Measurements from ENCODE around the gene CDK6.

Gene CDK6

DNA sequence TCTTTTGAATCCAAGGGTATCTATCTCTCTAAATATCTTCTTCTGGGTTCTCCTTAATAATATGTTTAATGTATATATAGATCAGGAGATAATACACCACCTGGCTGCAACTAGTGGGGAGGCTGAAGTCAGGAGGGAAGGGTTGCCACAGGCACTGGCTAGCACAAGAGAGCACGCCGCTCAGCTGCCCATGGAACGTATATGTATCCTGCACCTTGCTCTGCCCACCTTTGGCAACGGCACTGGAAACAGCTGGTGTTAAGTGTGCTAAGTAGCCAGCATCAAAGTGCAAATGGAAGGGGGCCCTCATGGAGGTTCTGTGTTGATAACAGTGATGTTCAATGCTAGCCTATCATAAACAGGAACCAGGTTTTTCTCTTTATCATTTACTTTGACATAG lies 196.4 kb downstream of the CDK6 start:
- no peak for DNase-seq

DNA sequence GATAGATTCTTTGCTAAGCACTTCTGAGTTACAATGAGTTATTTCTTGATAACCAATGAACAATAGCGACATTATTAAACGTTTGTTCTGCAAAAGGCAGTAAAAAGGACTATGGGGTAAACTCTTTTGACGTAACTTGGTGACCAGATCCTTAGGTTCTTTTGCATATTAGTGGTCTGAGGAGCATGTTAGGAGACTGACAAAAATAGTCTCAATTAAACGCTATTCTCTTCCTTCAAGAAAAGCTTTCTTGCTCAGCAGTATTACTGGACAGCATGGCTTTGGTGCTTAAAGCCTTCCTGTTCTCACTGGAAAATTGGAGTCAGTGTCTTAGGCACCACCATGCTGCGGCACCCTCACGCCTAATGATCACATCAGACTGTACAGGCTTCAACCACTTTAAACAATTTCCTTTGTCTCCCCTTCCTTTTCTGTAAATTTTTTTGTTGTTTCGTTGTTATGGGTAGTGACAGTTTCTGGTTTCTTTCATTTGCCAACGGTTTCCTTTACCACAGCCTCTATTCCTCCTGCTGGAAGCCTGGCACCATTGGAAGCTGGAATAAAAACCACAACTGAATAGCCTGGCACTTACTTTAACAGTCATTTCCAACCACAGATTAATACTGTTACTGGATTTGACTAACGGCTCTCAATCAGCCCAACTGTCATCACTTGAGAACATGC lies 197.0 kb downstream of the CDK6 start:
- DNase-seq = no peak

DNA sequence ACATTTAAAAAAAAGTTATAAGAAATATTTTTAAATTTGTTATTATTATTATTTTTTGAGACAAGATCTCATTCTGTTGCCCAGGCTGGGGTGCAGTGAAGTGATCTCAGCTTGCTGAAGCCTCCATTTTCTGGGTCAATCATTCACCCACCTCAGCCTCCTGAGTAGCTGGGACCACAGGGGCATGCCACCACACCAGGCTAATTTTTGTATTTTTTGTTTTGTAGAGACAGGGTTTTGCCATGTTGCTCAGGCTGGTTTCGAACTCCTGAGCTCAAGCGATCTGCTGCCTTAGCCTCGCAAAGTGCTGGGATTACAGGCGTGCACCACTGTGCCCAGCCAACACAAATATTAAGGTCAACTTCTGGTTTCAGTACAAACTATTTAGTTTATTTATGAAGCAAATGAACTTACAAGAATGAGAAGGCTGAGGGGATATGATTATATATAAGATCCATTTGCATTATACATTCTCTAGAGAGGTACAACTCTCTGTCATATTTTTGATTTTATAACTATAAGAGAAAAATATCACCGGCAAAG lies 200.3 kb downstream of the CDK6 start:
- DNase-seq = no peak

DNA sequence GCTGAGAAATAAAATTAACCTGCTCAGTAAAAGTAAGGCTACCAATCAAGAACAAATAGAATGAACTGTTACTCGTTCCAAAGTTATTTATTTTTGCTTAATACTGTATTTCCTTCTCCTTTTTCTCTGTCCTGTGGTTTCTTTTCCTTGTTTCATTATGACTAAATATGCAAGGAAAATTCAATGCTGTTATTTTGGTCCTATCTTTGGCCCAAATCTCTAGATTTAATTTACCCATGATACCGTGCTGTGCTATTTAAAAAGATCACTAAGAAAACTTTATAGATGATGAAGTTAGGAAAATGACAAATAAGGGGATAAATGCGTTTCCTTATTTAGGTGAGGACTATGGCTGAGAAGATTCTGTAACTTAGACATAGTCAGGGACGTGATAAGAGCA lies 200.8 kb downstream of the CDK6 start:
- DNase-seq = no peak

DNA sequence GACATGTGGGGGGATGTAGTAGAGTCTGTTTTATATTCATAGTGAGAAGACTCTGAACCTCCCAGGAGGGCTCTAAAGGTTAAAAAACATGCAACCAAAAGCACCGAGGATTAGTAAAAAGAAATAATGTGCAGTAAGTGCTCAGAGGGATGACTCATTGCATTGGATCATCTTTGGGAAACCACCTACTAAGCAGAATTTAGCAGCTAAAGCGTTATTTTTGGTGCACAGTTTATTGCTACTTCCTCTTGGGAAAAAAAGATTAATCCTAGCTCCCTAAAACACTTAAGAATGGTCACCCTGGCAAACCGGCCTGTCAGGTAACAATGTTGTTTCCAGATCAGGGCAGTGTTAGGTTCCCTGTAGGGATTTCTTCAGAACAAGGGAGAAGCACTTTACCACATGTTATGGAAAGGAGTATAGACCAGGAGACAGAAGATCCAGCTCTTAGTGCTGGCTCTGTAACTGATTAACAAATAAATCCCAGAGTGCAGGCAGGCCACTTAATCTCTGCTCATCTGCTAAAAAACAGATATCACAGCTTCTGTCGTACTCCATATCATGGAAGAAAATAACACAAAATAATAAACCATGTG lies 201.4 kb downstream of the CDK6 start:
- DNase-seq = no peak

DNA sequence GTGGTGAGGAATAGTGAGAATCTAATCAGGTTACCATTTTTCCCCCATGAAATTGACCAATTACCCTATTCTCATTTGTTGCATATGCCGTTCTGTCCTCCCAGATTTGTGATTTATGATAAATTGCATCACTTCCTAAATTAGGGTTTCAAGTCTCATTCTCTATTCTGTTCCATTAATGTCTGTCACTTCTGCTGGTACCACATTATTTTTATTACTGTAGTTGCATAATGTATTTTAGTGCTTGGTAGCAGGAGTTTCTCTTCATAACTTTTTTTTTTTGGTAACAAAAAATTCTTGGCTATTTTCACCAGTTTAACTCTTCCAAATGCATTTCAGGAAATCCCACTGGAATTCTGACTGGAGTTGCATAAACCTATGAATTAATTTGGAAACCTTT lies 202.2 kb downstream of the CDK6 start:
- DNase-seq = no peak

DNA sequence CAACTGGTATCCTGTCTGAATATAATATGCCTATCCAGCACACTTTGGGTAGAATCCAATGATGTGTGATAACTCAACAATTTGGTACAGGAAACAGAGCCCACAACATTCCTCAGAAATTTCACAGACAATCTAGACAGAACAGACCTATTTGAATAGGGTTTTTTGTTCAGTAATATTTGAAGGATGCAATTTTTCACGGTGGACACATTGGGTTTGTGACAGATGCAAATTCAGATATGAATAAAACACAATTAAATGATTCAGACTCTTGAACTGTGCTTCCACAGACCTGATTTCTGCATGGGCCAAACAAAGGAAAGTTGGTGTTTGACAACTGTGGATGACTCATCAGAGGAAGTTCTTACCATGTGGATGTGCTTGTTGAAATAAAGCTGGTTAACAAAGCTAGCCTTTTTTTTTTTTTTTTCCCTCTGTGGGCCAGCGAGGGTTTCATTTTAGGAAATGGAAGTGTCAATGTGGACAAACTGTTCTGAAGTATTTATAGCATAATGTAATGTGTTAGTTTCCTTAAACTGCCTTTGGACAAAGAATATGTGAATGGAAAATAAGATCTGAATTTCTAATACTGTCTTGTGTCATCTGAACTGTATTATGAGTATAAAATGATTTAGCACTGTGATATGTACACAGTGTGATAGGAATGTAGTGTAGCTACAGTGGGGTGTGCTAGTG lies 203.0 kb downstream of the CDK6 start:
- DNase-seq = no peak

DNA sequence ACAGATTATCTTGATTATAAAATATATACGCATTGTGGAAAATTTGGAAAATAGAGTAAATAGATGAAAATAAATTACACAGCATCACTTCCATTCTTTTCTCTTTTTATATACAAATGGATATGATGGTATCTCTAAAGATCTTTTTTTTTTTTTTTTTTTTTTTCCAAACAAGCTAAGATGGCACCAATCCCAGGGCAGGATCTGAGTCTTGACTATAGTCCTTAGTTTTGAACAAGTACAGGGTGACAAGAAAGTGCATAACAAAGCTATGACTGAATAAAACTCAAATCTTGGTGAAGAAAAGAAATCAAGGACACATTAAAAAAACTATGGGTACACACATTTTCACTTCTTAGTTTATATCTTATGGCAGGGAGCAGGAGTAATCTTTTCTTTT lies 203.6 kb downstream of the CDK6 start:
- no peak for DNase-seq

DNA sequence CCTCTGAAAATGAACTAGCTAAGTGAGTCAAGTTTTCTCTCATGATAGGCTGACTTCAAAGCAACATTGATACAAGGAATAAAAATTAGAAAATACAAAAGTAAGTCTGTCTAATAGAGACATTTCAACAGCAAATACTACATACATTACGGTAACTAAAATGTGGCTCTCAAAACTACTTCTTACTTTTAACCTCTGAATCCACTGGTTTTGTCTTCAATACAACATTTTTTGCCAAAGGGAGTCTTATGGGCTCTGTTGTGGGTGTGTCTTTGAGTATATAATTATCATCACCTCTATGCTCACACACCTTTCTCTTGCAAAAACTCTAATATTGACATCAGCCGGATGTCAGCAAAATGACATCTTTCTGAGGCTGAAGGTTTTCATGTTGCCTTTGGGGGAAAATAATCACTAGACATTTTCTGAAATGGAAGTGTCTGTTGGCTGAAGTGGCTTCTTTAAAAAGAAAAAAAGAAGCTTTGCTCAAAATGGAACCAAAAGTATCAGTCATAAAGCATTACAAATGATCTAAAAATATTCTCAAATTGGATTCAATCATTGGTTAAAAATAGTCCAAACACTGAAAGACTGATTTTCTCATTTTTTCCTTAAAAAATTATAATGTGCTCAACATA lies 204.4 kb downstream of the CDK6 start:
- no peak for DNase-seq

DNA sequence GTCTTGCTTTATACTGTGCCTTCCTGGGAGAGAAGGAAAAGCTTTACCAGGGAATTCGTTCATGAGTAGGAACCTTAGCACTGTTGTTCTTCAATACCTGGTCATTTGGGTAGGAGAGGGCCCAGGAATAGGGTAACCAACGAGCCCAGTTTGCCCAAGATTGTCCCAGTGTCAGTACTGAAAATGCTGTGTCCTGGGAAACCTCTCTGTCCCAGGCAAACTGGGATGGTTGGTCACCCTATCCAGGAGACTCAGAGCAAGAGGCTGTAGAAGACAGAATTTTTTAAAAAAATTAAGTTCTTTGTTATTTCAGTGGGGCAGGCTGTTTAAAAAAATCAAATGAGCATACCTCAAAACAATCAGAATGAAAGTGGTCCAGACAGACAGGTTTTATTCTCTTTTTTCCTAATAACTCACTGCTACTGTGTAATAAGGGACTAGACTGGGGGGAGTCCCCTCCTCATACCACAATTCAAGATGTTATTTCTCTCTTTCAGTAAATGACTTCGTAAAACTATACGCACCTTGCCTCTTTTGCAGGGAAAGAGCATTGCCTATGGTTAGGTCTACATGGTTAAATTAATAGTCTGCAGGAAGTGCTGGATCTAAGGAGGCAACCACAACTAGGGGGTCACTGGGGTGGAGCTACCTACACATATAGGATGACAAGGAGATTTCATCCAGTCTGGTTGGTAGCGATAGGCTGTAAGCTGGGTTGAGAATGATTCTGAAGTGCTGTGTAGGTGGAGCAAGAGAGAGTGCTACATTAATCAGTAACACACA lies 205.1 kb downstream of the CDK6 start:
- DNase-seq = peak; percentile 32

DNA sequence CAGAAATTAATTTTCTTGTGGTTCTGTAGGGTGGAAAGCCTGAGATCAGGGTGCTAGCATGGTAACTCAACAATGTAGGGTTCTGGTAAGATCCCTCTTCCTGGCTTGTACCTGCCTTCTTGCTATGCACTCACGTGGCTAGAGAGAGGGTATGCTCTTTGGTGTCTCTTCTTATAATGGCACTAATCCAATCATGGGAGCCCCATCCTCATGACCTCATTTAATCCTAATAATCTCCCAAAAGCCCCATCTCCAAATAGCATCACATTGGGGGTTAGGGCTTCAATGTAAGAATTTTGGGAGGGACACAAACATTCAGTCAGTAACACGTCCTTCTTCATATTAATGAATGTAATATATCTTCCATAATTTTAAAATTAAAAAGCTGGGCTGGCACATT lies 206.6 kb downstream of the CDK6 start:
- no peak for DNase-seq

DNA sequence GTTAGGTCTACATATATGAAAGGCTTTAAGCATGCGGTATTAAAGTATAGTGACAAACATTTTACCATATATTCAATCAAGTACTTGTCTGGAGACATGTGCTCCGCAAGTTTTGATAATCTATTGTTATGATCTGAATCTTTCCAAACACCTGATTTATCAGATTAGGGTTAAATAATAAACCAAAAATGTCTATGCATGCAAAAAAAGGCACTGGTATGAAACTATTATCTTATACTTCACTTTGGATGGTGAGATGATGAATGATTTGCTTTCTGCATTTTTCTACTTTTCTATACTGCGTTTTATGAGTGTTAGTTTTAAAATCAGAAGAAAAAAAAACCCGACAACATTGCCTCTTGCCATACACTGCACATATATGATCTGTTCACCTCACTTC lies 208.4 kb downstream of the CDK6 start:
- no peak for DNase-seq

DNA sequence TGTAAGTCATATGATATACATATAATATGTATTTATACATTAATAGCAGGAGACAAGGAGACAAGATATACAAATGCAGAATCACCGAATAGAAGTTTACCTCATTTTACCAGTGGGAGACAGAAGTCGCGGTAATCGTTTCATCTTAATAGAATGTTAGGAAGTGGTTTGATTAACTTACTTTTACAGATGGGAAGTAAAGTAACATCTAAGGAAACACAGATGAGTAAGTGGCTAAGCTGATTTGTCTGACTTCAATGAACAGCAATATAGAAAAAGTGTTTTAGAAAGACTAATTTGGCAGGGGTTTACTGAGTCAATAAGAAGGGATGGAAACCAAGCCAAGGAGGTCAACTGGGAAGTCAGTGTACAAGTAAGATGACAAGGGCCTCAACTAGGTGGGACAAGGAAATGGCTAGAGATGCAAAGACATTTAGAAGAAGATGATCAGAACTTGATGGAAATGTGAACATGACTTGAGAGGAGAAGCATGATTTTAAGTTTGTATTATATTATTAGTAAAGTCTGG lies 210.0 kb downstream of the CDK6 start:
- DNase-seq = no peak

DNA sequence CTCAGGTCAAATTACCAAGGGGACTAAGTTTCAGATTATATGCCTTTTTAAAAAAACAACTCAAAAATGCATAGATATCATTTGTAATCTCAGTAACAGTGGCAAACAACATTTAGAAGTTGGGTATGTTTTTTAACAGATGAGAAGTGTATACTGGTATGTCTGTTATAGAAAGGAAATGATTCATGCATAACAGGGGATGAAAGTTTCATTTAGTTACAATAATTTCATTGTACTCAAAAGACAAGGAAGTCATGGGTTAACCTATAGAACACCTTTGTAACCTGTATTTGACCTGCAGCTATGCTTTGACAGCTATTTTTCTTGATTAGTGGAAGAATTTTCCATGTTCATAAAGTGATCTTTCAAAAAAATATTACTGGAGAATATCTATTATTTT lies 210.8 kb downstream of the CDK6 start:
- DNase-seq = no peak

DNA sequence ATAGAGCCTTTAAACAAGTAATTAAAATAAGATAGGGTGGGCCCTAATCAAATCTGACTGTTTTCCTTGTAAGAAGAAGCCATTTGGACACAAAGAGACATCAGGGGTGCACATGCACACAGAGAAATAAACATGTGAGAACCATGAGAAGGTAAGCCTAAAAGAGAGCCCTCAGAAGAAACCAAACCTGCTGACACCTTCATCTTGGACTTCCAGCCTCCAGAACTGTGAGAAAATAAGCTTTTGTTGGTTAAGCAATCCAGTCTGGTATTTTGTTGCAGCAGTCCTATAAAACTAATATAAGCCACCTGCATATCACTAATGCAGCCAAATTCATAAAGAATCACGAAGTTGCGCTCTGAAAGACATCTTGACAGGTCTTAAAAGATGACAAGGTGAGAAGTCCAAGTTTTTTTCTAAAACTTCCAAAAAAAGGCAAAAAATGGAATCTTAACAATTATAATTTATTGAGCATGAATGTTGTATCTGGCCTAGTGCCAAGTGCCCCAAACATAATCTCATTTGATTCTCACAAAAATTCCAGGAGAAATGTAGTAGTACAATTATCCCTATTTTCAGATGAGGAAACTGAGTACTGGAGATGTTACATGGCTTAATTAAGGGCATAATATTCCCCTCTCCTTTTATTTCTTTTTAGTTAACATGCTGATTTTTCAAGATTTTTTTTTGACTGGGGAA lies 211.9 kb downstream of the CDK6 start:
- no peak for DNase-seq

DNA sequence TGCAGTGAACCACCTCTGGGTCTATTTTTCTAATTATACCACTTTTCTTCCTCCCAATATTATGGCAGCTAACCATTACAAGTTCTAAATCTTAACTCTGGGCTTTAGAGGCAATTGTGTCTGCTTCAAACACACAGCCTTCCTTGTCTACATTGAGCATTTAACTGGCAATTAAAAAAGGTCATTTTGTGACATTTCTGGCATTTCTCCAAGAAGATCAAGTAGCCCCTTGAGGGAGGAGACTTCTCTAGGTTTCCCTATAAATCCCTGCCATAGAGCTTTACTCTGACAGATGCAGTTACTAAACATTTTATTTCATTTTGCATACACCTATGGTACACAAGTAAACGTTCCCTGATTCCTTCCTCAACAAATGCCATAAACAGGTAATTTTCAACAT lies 212.8 kb downstream of the CDK6 start:
- no peak for DNase-seq

DNA sequence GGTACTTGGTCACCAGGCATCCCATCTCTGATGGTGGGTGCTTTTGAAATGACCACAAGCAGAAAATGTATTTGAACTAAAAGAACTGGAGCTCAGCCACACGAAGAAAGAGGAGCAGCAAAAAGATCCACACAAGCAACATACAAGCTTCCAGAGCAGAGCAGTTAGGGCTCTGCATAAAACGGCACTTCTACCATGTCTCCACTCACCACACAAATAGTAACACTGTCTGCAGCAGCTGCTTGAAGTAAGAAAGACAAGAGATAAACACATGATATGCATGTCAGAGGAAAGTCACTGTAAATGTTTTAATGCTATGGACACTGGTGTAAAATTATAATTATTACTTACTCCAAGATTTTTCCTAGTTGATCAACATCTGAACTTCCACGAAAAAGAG lies 213.7 kb downstream of the CDK6 start:
- no peak for DNase-seq

DNA sequence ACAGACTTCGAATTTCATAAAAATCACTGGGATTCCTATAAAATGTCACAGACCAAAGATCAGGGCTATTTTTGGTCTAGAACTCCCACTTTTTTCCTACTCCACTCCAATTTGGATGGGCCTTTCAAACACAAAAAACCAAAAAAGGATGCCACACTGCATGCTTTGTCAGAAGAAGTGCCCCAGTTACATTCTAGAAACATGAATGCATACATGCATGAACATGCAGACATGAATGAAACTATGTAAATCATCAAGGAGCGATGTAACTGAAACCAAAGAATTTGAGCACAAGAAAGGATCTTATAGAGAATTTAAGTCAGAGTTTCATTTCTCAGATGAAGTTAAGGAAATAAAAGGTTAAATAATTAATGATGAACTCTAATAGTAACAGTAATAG lies 214.3 kb downstream of the CDK6 start:
- DNase-seq = no peak

DNA sequence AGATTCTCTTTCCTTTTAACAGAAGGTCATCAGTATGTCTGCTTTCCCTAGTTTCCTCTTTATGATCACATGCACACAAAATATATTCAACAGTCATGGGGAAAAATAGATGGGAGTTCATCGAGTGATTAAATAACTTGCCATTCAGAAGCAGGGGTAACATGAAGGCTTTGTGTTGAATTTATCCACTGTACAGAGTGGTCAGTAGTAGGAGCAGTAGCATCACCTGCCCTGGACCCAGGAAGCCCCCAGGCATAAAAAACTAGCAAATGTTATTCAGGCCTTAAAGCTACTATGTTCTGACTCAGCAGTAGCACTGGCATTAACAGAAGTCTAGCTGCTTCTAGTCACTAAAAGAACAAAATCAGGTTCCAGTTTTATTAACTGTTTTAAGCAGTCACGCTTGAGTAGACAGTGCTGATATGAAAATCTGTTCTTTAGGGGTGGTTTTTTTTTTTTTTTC lies 214.8 kb downstream of the CDK6 start:
- DNase-seq = no peak

DNA sequence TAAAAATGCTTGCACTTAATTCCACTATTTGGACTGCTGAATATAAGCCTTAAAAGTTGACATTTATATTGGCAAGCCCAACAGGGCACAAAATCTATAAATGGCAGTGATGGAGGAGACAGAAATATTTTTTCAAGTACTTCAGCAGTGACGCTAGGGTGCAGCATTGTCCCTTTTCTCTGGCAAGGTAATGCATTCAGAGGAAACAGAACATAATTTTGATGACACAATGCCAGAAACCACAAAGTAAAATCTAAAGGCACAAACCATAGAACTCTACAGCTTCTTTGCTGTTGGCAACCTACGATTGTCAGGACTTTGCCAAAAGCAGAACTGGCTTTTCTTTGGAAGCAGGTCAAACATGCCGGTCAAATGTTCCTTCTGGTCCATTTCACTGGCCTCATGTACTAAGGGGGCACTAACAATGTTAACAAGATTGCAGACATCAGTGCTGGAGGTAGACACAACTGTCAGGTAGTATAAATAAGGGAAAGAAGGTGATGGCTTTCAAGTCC lies 215.3 kb downstream of the CDK6 start:
- peak; percentile 64 for DNase-seq

DNA sequence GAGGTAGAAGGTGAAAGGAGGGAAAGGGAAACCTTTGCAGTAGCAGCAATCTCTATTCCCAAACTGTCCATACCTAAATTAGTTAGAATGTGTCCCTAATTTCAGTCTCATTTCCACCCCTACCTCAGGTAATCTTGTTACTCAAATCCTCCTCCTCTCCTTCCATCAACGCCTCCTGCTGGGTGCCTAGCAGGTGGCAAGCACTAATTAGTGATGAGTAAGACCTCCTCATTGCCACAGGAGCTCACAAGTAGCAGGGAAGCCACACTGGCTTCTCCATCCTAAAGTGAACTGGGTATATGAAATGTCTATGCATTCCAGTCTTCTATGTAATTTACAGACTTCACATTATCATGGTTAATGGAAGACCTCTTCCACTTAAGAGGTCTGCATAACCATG lies 220.5 kb downstream of the CDK6 start:
- DNase-seq = no peak
